ENCODE measurements around the gene LDB2.

The LDB2 gene

DNA sequence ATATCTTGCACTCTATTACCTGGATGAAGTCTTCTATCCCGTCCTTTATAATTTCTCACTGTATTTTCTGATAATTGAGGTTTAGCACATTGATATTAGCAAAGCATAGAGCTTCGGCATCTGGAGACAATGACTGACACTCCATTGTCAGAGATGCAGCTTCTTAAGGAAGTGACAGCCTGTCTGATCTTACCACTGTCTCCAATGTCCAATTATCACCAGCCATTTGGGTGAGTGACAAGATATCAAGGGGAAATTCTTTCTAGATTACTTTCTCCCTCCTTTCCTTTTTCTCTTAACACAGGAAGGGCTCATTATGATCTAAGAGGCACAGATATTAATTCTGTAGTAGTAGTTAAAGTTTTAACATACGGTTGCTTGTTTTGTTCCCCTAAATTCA, 86.4 kb downstream of the LDB2 start:
- no peak for DNase-seq
- H3K4me3 ChIP-seq (ENCODE audit: insufficient read depth, low read depth, low read length, poor library complexity, severe bottlenecking) = no peak overlapping the region
- H3K36me3 ChIP-seq (ENCODE audit: control insufficient read depth, insufficient read depth, low read length) = no peaks in the 10 kb centered on the region
- H3K27me3 ChIP-seq (replicated peaks; ENCODE audit: control insufficient read depth, insufficient read depth, low read length, poor library complexity, severe bottlenecking) = no peaks in the 10 kb centered on the region
- no peaks in the 10 kb centered on the region for H3K9me3 ChIP-seq (ENCODE audit: control insufficient read depth, low read length)
- H3K27ac ChIP-seq (ENCODE audit: insufficient read depth, low read length, poor library complexity, severe bottlenecking) = no peak overlapping the region
- H3K4me1 ChIP-seq (ENCODE audit: control insufficient read depth, insufficient read depth, low read length, poor library complexity, severe bottlenecking) = no peaks in the 10 kb centered on the region

- DNase-seq = no peak
- H3K27ac ChIP-seq (ENCODE audit: insufficient read depth, low read length, poor library complexity, severe bottlenecking) = no peak overlapping the region
- H3K36me3 ChIP-seq (ENCODE audit: control insufficient read depth, insufficient read depth, low read length) = no peaks in the 10 kb centered on the region
- no peaks in the 10 kb centered on the region for H3K9me3 ChIP-seq (ENCODE audit: control insufficient read depth, low read length)
- H3K4me3 ChIP-seq (ENCODE audit: insufficient read depth, low read depth, low read length, poor library complexity, severe bottlenecking) = no peak overlapping the region
- no peaks in the 10 kb centered on the region for H3K4me1 ChIP-seq (ENCODE audit: control insufficient read depth, insufficient read depth, low read length, poor library complexity, severe bottlenecking)
- H3K27me3 ChIP-seq (replicated peaks; ENCODE audit: control insufficient read depth, insufficient read depth, low read length, poor library complexity, severe bottlenecking) = no peaks in the 10 kb centered on the region
These were observed 88.5 kb downstream of the LDB2 start for GRCh38 chr4:16809943-16810342.

DNA sequence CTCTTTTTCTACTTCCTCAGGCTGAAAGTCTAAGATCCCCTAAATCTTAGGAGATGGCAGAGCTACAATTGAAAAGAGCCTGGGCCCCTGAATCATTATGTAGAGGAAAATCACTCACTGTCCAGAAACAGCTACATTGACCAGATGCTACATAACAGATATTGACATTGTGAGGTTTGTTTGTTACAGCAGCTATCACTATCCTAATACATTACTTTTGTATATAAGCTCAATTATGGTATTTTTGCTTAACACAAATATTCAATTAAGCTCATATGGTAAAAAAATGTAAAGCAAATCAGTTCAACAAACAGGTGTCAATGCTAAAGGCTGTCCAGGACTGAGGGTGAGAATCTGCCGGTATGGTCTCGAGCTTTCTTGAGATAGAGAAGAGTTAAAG, 89.4 kb downstream of the LDB2 start:
- DNase-seq = no peak
- H3K4me3 ChIP-seq (ENCODE audit: insufficient read depth, low read depth, low read length, poor library complexity, severe bottlenecking) = no peak overlapping the region
- no peaks in the 10 kb centered on the region for H3K4me1 ChIP-seq (ENCODE audit: control insufficient read depth, insufficient read depth, low read length, poor library complexity, severe bottlenecking)

DNA sequence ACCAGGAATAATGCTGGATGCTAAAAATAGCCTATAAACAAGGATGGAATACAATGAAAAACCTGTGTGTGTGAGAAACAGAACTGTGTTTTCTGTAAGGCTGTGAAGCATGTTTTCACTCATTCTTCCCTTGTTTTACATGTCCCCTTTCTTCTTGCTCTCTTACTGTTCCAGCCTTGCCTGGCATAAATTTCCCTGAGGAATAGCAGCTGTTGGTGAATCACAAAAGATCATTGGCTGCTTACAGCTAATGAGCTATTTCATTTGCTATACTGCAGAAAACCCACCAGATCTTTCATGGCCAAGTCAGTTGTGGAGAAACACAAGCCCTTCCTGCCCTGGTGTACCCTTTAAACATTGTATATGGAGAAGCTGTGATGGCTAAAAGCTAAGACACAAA, 91.1 kb downstream of the LDB2 start:
- no peaks in the 10 kb centered on the region for H3K36me3 ChIP-seq (ENCODE audit: control insufficient read depth, insufficient read depth, low read length)
- H3K9me3 ChIP-seq (ENCODE audit: control insufficient read depth, low read length) = no peaks in the 10 kb centered on the region
- no peak overlapping the region for H3K27ac ChIP-seq (ENCODE audit: insufficient read depth, low read length, poor library complexity, severe bottlenecking)
- no peak overlapping the region for H3K4me3 ChIP-seq (ENCODE audit: insufficient read depth, low read depth, low read length, poor library complexity, severe bottlenecking)
- no peaks in the 10 kb centered on the region for H3K27me3 ChIP-seq (replicated peaks; ENCODE audit: control insufficient read depth, insufficient read depth, low read length, poor library complexity, severe bottlenecking)
- no peak for DNase-seq
- H3K4me1 ChIP-seq (ENCODE audit: control insufficient read depth, insufficient read depth, low read length, poor library complexity, severe bottlenecking) = no peaks in the 10 kb centered on the region

More for the DNA sequence above, 89.4 kb downstream of the LDB2 start:
- H3K36me3 ChIP-seq (ENCODE audit: control insufficient read depth, insufficient read depth, low read length) = no peaks in the 10 kb centered on the region
- no peak overlapping the region for H3K27ac ChIP-seq (ENCODE audit: insufficient read depth, low read length, poor library complexity, severe bottlenecking)
- no peaks in the 10 kb centered on the region for H3K9me3 ChIP-seq (ENCODE audit: control insufficient read depth, low read length)
- H3K27me3 ChIP-seq (replicated peaks; ENCODE audit: control insufficient read depth, insufficient read depth, low read length, poor library complexity, severe bottlenecking) = no peaks in the 10 kb centered on the region

- H3K4me1 ChIP-seq (ENCODE audit: control insufficient read depth, insufficient read depth, low read length, poor library complexity, severe bottlenecking) = no peaks in the 10 kb centered on the region
- H3K27ac ChIP-seq (ENCODE audit: insufficient read depth, low read length, poor library complexity, severe bottlenecking) = no peak overlapping the region
- no peaks in the 10 kb centered on the region for H3K36me3 ChIP-seq (ENCODE audit: control insufficient read depth, insufficient read depth, low read length)
These were observed 93.9 kb downstream of the LDB2 start for GRCh38 chr4:16804581-16804980.

DNA sequence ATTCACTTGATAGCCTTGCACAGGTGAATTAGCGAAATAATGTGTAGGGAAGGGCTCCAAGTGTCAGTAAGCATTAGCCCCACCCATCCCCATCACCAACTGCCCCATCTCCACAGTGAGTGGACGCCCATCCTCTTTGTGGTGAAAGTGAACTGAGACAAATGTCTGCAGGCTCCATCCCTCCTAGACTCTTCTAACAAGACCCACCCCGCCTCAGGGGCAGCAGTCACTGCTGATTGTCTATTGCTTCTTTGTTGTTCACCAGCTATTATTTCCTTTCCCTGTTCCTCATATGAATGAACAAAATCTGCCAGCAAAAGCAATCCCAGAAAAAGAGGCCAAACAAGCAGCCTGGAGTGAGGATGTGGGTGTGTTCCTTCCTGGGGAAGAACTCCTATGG, 96.4 kb downstream of the LDB2 start:
- H3K36me3 ChIP-seq (ENCODE audit: control insufficient read depth, insufficient read depth, low read length) = no peaks in the 10 kb centered on the region
- no peak for DNase-seq
- H3K27me3 ChIP-seq (replicated peaks; ENCODE audit: control insufficient read depth, insufficient read depth, low read length, poor library complexity, severe bottlenecking) = no peaks in the 10 kb centered on the region
- H3K9me3 ChIP-seq (ENCODE audit: control insufficient read depth, low read length) = no peaks in the 10 kb centered on the region
- no peak overlapping the region for H3K4me3 ChIP-seq (ENCODE audit: insufficient read depth, low read depth, low read length, poor library complexity, severe bottlenecking)
- H3K4me1 ChIP-seq (ENCODE audit: control insufficient read depth, insufficient read depth, low read length, poor library complexity, severe bottlenecking) = no peaks in the 10 kb centered on the region
- no peak overlapping the region for H3K27ac ChIP-seq (ENCODE audit: insufficient read depth, low read length, poor library complexity, severe bottlenecking)

More at GRCh38 chr4:16804581-16804980, 93.9 kb downstream of the LDB2 start:
- Histone ChIP-seq H3K4me3 (ENCODE audit: insufficient read depth, low read depth, low read length, poor library complexity, severe bottlenecking) (no peak overlapping the region), H3K9me3 (ENCODE audit: control insufficient read depth, low read length) (no peaks in the 10 kb centered on the region), H3K27me3 (replicated peaks; ENCODE audit: control insufficient read depth, insufficient read depth, low read length, poor library complexity, severe bottlenecking) (no peaks in the 10 kb centered on the region)
- no peak for DNase-seq

GRCh38 chr4:16801356-16801755, 97.1 kb downstream of the LDB2 start:
- H3K4me3 ChIP-seq (ENCODE audit: insufficient read depth, low read depth, low read length, poor library complexity, severe bottlenecking) = no peak overlapping the region
- no peaks in the 10 kb centered on the region for H3K36me3 ChIP-seq (ENCODE audit: control insufficient read depth, insufficient read depth, low read length)
- H3K27me3 ChIP-seq (replicated peaks; ENCODE audit: control insufficient read depth, insufficient read depth, low read length, poor library complexity, severe bottlenecking) = no peaks in the 10 kb centered on the region
- no peaks in the 10 kb centered on the region for H3K9me3 ChIP-seq (ENCODE audit: control insufficient read depth, low read length)
- no peaks in the 10 kb centered on the region for H3K4me1 ChIP-seq (ENCODE audit: control insufficient read depth, insufficient read depth, low read length, poor library complexity, severe bottlenecking)
- no peak for DNase-seq
- no peak overlapping the region for H3K27ac ChIP-seq (ENCODE audit: insufficient read depth, low read length, poor library complexity, severe bottlenecking)

DNA sequence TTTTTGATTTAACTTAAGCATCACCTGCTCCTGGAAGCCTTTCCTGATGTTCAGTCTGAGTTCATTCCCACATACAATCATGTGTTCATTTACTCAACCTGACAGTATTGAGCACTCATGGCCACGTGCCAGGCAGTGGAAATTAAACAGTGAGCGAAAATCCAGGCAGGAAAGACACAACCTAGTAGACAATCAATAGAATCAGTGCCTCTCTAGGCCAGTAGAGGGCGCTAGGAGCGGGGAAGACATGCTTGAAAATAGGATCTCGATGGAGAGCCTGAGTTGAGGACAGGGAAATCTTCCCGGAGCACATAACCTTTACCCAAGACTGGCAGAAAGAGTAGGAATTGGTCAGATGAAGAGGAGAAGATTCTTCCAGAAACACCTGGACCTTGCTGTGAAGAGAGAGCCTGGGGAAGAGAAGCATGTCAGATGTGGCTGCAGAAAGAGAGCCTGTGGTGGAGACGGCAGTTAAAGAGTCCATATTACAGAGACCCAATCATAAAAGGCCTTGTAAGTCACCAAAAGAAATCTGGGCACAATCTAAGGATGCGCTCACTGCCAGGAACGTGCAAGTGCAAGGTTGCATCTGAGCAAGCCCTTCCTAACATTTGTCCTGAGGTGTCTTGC, 103.5 kb downstream of the LDB2 start:
- Histone ChIP-seq H3K9me3 (ENCODE audit: control insufficient read depth, low read length) (no peaks in the 10 kb centered on the region), H3K36me3 (ENCODE audit: control insufficient read depth, insufficient read depth, low read length) (no peaks in the 10 kb centered on the region), H3K27me3 (replicated peaks; ENCODE audit: control insufficient read depth, insufficient read depth, low read length, poor library complexity, severe bottlenecking) (no peaks in the 10 kb centered on the region), H3K4me1 (ENCODE audit: control insufficient read depth, insufficient read depth, low read length, poor library complexity, severe bottlenecking) (no peaks in the 10 kb centered on the region), H3K4me3 (ENCODE audit: insufficient read depth, low read depth, low read length, poor library complexity, severe bottlenecking) (no peak overlapping the region), H3K27ac (ENCODE audit: insufficient read depth, low read length, poor library complexity, severe bottlenecking) (no peak overlapping the region)
- no peak for DNase-seq

- Histone ChIP-seq H3K27me3 (replicated peaks; ENCODE audit: control insufficient read depth, insufficient read depth, low read length, poor library complexity, severe bottlenecking) (no peaks in the 10 kb centered on the region), H3K36me3 (ENCODE audit: control insufficient read depth, insufficient read depth, low read length) (no peaks in the 10 kb centered on the region), H3K4me1 (ENCODE audit: control insufficient read depth, insufficient read depth, low read length, poor library complexity, severe bottlenecking) (no peaks in the 10 kb centered on the region), H3K9me3 (ENCODE audit: control insufficient read depth, low read length) (no peaks in the 10 kb centered on the region), H3K27ac (ENCODE audit: insufficient read depth, low read length, poor library complexity, severe bottlenecking) (no peak overlapping the region), H3K4me3 (ENCODE audit: insufficient read depth, low read depth, low read length, poor library complexity, severe bottlenecking) (no peak overlapping the region)
- DNase-seq = no peak
These were observed 107.0 kb downstream of the LDB2 start for GRCh38 chr4:16791460-16791859.

DNA sequence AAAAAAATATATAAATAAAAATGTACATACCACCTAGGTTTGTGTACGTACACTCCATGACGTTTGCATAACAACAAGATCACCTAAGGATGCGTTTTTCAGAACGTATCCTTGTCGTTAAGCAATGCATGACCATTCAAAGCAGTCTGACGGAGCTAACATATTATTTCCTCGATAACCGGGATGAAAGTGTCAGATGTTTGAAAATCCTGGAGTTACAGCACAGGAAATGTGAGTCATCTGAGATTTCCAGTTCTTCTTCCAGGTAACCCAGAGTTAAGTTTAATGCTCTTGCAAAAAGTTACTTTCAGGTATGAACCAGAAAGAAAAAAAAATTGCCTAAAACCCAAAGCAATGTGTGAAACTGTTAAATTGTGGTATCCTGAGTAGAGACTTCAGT, 107.9 kb downstream of the LDB2 start:
- no peaks in the 10 kb centered on the region for H3K4me1 ChIP-seq (ENCODE audit: control insufficient read depth, insufficient read depth, low read length, poor library complexity, severe bottlenecking)
- H3K36me3 ChIP-seq (ENCODE audit: control insufficient read depth, insufficient read depth, low read length) = no peaks in the 10 kb centered on the region
- no peak for DNase-seq
- no peak overlapping the region for H3K27ac ChIP-seq (ENCODE audit: insufficient read depth, low read length, poor library complexity, severe bottlenecking)
- no peaks in the 10 kb centered on the region for H3K9me3 ChIP-seq (ENCODE audit: control insufficient read depth, low read length)
- H3K4me3 ChIP-seq (ENCODE audit: insufficient read depth, low read depth, low read length, poor library complexity, severe bottlenecking) = no peak overlapping the region
- no peaks in the 10 kb centered on the region for H3K27me3 ChIP-seq (replicated peaks; ENCODE audit: control insufficient read depth, insufficient read depth, low read length, poor library complexity, severe bottlenecking)
